GM23338 (cell line): ENCODE results near the gene TGFBR3.

Experiments used
- CREB1 ChIP-seq: fragments of 250-450 bp; sonication (Bioruptor Pico); IDR thresholded peaks from 2 replicates; pipeline ENCODE4 v1.5.0; 2020; ENCODE audit warnings: low read depth, mild to moderate bottlenecking, moderate library complexity
- CTCF ChIP-seq, 2 experiments: fragments of 200-600 bp in 1 of 2; sonication (generic) in 1 of 2; conservative IDR thresholded peaks; 2 replicates each; pipeline versions ENCODE4 v1.5.1 to v1.6.1; 2016 to 2017; ENCODE audit warnings: antibody characterized with exemption in 2 of 2, low read depth in 2 of 2, mild to moderate bottlenecking in 2 of 2, moderate library complexity in 1 of 2
- EZH2 ChIP-seq: fragments of 200-600 bp; sonication (generic); IDR thresholded peaks from one replicate; pipeline ENCODE4 v1.8.0; 2017; ENCODE audit warnings: antibody characterized with exemption, mild to moderate bottlenecking, low read depth; ENCODE audit not compliant: unreplicated experiment
- POLR2AphosphoS5 ChIP-seq: IDR thresholded peaks from 2 replicates; pipeline ENCODE4 v1.6.1; 2016; ENCODE audit warnings: antibody characterized with exemption, low read depth
- TF ChIP-seq, protein P1 (sequence below): IDR thresholded peaks from one replicate; pipeline ENCODE4 v1.6.1; 2018; ENCODE audit warnings: antibody characterized with exemption; ENCODE audit not compliant: unreplicated experiment

GRCh38 chr1:91770667-91771268 lies 115.2 kb downstream of the TGFBR3 start:
- TF ChIP-seq, protein P1, sequence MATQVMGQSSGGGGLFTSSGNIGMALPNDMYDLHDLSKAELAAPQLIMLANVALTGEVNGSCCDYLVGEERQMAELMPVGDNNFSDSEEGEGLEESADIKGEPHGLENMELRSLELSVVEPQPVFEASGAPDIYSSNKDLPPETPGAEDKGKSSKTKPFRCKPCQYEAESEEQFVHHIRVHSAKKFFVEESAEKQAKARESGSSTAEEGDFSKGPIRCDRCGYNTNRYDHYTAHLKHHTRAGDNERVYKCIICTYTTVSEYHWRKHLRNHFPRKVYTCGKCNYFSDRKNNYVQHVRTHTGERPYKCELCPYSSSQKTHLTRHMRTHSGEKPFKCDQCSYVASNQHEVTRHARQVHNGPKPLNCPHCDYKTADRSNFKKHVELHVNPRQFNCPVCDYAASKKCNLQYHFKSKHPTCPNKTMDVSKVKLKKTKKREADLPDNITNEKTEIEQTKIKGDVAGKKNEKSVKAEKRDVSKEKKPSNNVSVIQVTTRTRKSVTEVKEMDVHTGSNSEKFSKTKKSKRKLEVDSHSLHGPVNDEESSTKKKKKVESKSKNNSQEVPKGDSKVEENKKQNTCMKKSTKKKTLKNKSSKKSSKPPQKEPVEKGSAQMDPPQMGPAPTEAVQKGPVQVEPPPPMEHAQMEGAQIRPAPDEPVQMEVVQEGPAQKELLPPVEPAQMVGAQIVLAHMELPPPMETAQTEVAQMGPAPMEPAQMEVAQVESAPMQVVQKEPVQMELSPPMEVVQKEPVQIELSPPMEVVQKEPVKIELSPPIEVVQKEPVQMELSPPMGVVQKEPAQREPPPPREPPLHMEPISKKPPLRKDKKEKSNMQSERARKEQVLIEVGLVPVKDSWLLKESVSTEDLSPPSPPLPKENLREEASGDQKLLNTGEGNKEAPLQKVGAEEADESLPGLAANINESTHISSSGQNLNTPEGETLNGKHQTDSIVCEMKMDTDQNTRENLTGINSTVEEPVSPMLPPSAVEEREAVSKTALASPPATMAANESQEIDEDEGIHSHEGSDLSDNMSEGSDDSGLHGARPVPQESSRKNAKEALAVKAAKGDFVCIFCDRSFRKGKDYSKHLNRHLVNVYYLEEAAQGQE = no peak
- no peak for TF ChIP-seq CTCF (conservative IDR thresholded peaks at IDR 0.05; ENCODE audit: low read depth in 2 of 2)
- no peak for TF ChIP-seq EZH2
- no peak for TF ChIP-seq POLR2AphosphoS5
- no peak for TF ChIP-seq CREB1 (CRISPR knock-in tag)
